Right renal pelvis (tissue), 4 donors: ENCODE measurements around the gene SLC25A34. TPM values are rescaled to one million over a fixed set of nuclear protein-coding genes. Genes with fewer than 3 reads are reported as not detected.

Experiments
- DNase-seq, 4 donors: peaks; one replicate each; pipeline ENCODE4 v3.0.0-alpha.2; 2013; ENCODE audit warnings: low read depth in 4 of 4, low spot score in 3 of 4, missing footprints in 1 of 4
- polyA plus RNA-seq, 4 donors: library from polyadenylated mRNA; unstranded; fragments of 120-200 nt; gene quantifications; one replicate each; pipeline ENCODE4 v1.2.1, GENCODE V29; 2013; ENCODE audit not compliant: insufficient read length in 4 of 4

The SLC25A34 gene
- polyA plus RNA-seq, 4 donors = 2.2 to 3.1 (median 2.6) TPM

DNA sequence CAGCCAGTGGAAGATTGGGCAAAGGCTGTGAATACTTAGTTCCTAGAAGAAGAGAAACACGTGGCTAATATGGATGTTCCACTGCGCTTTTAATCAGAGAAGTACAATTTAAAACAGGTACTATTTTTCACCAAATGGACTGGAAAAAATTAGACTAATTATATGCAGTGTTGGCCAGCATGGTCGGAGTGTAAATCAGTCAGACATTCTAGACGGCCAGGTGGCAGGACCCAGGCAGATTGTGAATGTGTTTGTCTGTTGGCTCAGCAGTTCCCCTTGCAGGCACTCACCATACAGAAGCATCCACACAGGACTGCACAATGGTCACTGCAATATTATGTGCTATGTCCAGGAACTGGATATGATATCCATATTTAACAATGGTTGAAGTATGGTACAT, 23.9 kb upstream of the SLC25A34 start:
- DNase-seq = no peak

DNA sequence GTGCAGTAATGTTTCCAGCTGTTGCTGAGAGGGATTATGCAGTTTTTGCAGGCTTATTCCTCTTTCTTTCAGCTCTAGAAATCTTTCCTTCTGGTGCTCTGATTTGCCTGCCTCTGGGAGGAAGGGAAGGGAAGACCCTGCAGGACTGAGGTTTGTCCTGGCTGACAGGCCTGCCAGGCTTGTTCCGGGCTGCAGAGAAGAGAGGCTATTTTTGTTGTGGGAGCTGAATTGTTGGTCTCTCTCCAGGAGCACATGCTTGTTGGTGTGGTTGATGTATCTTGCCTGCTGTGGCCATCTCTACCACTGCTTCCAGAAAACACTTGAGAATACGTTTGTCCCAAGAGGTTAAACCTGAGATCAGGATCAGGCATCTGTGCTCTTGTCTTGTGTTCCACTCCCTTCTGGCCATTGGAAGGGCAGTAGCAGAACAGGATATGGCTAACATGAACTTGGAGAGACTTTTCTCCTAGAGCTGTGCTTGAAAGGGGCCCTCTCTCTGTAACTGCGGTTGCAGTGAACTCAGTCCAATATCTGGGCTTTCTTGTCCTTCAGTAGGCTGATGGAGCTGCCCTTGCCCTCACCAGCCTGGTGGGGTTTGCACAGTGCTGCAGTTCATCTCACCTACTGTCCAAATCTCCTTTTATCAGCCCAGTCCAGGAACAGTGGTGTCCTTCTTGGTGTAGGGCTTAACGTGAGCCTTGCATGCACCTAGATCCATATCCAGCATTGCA, 21.5 kb upstream of the SLC25A34 start:
- DNase-seq = no peak

DNA sequence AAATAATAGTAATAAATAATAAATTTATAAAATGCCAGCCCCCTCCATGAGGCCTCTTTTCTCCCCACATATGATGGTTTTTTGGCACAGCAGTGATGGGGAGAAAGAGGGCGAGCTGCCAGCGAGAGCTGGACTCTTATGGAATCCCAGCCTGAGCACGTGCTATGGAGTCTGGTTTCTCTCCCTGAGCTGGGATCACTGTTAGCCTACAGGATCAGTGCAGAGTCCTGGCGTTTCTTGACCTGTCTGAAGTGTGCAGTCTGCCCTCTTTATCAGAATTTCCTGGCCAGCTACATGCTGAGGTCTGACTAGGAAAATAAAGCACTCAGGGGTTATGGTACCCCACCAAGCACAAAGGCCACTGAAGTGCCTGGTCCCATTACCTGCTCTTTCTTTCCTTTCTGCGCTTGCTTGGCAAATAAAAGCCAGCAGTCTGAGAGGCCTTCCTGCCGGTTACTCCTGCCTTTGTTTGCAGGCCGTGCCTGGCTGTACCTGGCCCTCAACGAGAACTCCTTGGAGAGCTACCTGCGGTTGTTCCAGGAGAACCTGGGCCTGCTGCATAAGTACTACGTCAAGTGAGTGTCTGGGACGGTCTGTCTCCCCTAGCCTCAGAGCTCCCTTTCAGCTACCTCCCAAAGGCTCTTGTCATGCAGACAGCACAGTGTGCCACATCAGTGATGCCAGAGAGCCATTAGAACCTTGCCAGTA, 18.5 kb upstream of the SLC25A34 start:
- DNase-seq = no peak

DNA sequence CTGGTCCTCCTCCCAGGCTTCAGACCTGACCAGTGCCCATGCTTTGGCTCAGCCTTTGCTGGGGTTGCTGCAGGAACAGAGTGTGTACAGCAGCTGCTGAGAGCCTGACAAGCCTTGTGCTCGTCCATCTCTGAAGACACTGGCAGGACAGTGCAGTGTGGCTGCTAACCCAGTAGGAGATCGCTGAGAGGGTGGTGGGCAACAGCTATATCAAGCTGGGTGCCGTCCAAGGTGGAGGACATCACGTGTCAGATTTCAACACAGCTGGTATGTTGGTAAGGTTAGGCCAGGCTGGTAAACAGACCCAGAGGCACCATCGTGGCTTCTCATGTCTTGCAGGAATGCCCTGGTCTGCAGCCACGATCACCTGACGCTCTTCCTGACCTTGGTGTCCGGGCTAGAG, 17.9 kb upstream of the SLC25A34 start:
- no peak for DNase-seq

DNA sequence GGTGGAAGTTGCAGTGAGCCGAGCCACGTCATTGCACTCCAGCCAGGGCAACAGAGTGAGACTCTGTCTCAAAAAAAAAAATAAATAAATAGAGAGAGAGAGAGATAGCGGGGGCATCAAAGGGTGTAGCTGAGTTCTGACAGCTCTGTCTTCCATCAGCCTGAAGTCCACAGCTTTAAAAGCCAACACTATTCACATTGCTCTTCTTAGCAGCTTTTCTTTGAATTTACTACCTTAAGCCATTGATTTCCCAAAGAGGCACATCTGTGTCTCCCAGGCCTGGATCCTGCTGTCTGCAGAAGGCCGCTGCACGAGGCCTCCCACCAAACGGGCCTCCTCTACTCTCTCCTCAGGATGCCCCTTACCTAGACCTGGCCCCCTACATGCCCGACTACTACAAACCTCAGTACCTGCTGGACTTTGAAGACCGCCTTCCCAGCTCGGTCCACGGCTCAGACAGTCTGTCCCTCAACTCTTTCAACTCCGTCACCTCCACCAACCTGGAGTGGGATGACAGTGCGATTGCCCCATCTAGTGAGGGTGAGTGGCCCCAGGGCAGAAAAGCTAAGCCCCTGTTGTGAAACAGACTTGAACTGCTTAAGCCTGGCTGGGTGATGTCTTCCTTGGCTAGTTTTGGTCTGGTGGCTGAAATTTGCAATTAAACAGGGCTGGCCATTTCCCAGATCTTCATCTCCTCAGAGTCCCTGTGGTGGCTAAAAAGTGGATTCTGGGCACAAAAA, 16.5 kb upstream of the SLC25A34 start:
- DNase-seq = no peak

DNA sequence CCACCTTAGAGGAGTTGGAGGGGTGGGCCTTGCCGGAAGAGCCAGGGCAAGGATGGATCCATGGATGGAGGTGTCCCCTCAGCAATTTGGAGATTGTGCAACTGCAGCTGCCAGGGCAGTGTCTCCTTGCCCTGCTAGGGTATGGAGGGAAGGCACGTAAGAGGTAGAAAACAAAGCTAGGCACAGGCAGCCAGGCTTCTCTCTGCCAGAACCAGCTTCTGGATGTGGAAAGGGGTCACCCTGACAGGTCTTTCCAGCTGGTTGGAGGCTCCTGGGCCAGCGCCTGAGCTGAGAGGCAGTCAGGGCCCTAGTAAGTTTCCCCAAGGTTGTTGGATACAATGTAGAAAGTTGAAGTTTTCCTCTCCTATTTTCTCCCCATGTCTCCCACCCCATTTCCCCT, 15.2 kb upstream of the SLC25A34 start:
- no peak for DNase-seq

DNA sequence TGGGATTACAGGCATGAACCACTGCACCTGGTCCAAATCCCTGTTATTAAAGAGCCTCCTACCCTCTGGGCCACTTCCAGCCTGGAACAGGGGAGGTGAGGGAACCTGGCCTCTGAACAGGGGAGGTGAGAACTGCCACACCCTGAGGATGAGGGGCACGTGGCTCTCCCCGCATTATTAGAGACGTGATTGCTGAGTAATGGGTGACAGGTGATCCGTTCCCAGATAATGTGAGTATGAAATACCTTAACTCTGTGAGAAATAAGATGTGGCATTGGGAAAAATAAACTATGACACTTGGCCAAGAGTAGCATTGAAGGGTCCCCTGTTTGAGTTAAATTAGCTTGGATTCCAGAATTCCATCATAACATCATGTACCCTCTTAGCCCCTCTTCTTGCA, 13.6 kb upstream of the SLC25A34 start:
- DNase-seq = no peak

DNA sequence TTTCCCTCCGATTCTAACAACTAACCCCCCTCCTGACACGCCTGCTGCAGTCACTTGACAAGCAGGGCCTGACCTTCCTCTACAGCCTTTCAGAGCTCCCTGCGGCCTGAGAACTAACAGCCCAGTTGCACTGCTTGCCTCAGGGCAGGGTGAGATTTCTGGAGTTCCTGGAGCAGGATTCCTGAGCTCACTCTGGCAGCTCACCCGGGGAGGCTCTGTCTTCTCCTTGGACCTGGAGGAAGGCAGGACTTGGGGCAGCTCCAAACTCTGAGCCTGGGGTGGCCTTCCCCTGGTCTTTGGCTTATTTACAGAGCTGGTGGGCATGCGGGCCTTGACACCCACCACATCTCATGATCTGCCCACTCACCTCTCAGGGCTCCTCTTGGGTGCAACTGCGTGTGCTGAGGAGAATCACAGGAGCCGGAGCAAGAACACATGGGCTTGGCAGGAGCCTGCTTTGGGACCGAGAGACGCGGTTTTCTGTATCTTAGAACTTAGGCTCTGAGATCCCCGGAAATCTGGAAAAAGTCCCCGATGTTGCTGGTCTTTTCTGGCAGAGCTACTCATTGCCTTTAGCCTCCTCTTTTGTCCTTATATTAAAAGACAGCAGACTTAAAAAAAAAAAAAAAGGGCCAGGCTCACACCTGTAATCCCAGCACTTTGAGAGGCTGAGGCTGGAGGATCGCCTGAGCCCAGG, 13.1 kb upstream of the SLC25A34 start:
- no peak for DNase-seq

DNA sequence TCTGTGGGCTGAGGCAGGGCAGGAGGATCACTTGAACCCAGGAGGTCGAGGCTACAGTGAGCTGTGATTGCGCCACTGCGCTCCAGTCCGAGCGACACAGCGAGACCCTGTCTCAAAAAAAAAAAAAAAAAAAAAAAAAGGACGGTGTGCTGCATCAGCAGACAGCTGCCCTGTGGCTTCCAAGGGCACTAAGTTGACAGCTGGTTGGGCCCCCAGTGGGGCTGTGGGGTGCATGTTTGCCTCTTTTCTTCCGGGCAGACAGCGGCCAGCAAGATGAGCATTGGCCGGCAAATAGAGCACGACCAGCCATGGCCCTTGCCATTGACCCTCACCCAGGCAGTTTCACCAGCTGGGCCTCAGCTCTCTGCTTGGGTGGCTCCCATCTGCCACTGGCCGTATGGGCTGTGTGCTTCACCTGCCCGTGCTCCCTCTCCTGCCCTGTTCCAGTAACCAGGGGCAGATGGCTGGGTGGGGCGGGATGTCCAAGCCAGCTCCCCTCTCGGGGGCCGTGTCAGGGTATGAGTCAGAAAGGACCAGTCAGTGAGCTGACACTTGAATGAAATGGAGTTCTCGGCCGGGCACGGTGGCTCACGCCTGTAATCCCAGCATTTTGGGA, 12.3 kb upstream of the SLC25A34 start:
- no peak for DNase-seq

DNA sequence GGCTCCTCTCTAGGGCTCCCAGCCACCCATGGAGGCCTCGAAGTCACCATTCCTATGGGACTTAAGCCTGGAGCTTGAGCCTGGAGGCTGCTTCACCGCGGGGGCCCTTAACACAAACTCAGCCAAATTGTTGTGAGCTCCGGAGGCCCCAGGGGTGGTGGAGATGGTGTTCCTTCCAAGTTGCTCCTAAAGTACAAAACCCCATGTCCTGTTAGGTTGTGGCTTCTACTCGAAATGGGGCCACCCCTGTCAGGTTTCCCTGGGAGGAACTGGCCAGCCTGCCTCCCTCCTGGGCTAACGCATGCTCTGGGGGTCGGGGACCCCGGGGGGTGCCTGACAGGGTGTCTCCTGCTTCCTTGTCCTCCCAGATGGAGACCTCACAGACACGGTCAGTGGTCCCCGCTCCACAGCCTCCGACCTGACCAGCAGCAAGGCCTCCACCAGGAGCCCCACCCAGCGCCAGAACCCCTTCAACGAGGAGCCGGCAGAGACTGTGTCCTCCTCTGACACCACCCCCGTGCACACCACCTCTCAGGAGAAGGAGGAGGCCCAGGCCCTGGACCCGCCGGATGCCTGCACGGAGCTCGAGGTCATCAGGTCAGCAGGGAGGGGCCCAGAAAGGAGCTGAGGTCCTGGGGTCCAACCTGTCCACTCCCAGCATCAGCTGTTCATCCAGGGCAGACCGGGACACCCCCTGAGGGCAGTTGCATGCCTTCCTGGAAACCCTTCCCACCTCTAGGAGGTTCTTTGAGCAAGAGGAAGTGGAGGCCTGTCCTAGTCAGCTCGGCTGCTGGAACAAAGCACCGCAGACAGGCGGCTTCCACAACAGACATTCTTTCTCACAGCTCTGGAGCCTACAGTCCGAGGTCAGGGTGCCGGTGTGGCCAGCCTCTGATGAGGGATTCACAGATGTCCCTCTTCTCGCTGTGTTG, 10.8 kb upstream of the SLC25A34 start:
- no peak for DNase-seq

DNA sequence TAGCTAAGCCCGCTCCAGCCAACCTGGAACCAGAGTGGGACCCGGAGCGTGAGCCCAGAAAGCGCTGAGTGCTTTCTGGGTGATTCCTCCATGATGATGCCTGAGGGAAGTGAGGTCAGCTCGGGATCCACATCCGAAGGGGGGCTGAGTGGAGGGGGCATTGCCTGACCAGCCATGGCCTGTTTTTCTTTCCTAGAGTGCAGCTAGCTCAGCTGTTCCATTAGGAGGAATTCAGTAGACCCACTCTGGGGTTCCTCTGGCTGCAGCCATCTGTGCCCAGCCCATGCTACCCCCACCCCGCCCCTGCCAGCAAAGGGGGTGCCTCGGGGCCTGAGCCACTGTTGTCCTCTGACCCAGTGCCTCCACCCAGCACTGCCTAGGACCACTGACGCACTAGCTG, 9.6 kb upstream of the SLC25A34 start:
- DNase-seq = no peak

DNA sequence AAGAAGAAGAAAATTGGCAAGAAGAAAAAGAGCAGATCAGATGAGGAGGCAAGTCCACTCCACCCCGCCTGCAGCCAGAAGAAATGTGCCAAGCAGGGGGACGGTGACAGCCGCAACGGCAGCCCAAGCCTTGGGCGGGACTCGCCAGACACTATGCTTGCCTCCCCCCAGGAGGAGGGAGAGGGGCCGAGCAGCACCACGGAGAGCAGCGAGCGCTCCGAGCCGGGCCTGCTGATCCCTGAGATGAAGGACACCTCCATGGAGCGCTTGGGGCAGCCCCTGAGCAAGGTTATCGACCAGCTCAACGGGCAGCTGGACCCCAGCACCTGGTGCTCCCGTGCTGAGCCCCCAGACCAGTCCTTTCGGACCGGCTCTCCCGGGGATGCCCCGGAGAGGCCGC, 9.0 kb upstream of the SLC25A34 start:
- no peak for DNase-seq

DNA sequence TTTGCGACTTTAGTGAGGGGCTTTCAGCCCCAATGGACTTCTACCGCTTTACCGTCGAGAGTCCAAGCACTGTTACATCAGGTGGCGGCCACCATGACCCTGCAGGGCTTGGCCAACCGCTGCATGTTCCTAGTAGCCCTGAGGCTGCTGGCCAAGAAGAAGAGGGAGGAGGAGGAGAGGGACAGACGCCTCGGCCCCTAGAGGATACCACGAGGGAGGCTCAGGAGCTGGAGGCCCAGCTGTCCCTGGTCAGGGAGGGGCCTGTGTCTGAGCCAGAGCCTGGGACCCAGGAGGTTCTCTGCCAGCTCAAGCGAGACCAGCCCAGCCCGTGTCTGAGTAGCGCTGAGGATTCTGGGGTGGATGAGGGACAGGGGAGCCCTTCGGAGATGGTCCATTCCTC, 8.6 kb upstream of the SLC25A34 start:
- DNase-seq = no peak

DNA sequence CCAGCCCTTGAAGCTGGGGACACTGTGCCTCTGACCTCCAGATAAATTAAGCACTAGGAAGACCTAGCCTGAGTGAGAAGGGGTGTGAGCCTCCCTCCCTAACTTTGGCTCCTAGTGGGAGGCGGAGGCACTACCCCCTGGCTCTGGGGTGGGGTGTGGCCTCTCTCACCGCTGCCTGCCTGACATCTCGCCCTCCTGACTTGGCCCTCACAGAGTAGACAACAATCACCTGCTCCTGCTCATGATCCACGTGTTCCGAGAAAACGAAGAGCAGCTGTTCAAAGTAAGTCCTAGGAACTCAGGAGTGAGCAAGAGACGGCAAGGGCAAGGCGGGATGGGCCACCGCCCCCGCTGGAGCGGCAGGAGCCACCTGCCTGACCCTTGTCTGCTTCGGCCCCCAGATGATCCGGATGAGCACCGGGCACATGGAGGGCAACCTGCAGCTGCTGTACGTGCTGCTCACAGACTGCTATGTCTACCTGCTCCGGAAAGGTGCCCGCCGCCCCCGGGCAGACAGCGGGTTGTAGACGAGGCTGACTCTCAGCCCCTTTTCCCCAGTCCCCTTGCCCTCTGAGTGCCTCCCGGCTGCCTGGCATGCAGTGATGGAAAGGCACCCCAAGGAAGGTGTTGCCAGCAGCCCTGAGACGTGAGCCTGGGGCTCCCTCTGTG, 8.1 kb upstream of the SLC25A34 start:
- DNase-seq = no peak

DNA sequence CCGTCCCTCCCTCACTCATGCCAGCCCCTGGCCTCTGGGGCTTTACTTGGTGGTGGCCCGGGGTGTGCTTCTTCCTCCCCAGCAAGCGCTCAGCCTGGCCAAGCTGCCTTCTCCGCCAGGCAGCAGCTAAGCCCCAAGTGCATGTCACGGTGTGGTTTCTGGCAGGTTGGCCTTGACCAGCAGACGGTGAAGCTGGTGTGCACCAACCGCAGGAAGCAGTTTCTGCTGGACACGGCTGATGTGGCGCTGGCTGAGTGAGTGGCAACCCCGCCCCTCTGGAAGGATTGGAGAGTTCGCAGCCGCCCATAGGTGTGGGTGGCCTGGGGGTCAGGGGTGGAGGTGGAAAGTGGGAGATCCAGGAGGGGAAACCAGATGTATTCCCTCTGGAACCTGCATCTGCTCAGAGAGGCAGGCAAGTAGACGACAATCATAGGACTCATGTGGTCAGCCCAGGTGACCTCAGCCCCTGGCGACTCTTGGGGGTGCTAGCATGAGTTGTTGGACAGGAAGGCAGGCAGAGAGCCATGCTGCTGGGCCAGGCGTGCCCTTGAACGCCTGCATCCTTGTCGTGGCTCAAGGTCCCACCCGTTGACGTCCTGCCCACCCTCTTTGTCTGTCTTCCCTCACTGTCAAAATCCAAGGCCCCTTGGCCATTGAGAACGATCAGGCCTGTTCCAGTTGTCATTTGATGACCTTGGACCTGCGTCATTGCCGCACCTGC, 7.0 kb upstream of the SLC25A34 start:
- no peak for DNase-seq

DNA sequence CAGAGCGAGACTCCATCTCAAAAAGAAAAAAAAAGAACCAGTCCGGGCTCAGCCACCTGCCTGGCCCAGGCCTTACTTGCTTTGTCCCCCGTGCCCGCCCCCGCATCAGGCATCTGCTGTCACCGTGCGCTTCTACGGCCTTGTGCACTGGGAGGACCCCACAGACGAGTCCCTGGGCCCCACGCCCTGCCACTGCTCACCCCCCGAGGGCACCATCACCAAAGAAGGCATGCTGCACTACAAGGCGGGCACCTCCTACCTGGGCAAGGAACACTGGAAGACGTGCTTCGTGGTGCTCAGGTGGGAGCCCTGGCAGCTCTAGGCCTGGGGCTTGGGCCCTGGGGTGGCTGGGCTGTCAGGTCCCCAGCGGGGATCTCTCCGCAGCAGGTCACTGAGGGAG, 5.6 kb upstream of the SLC25A34 start:
- no peak for DNase-seq

DNA sequence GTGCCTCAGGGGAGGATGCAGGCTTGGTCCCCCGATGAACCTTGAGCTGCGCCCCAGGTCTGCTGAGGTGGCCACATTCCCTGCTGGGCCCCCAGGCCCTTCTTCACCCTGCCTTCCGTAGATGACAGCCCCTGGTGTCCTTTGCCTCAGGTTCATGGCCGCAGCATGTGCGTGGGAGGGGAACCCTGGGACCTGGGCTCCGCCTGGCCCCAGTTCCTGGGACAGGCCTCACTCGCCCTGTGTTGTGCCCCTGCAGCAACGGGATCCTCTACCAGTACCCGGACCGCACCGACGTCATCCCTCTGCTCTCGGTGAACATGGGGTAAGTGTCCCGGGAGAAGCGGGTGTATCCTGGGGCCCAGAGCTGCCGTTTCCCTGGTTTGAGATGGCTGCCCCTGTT, 5.1 kb upstream of the SLC25A34 start:
- no peak for DNase-seq
